Trophoblast cell (in vitro differentiated cells and primary cell): ENCODE results near the gene PDZD7.

Source experiments
- DNase-seq, 2 donors: peaks; one replicate each; pipeline ENCODE4 v3.0.0-alpha.2; 2016
- H2AFZ ChIP-seq: 2 replicates; pipeline ENCODE4 v1.6.1; 2013; ENCODE audit warnings: low read length, moderate library complexity, mild to moderate bottlenecking; ENCODE audit not compliant: insufficient read depth, poor library complexity
- H2AK5ac ChIP-seq: 2 replicates; pipeline ENCODE4 v1.6.1; 2013; ENCODE audit warnings: mild to moderate bottlenecking, low read length
- H2BK120ac ChIP-seq: 2 replicates; pipeline ENCODE4 v1.6.1; 2013; ENCODE audit warnings: low read length, mild to moderate bottlenecking, moderate library complexity; ENCODE audit not compliant: insufficient read depth, poor library complexity
- H2BK12ac ChIP-seq: 2 replicates; pipeline ENCODE4 v1.6.1; 2013; ENCODE audit warnings: mild to moderate bottlenecking, low read length, moderate library complexity
- H2BK5ac ChIP-seq: 2 replicates; pipeline ENCODE4 v1.6.1; 2013; ENCODE audit warnings: low read length, low read depth, moderate library complexity, mild to moderate bottlenecking; ENCODE audit not compliant: poor library complexity
- H3K14ac ChIP-seq: 2 replicates; pipeline ENCODE4 v1.6.1; 2013; ENCODE audit warnings: mild to moderate bottlenecking, low read length
- H3K18ac ChIP-seq: 2 replicates; pipeline ENCODE4 v1.6.1; 2013; ENCODE audit warnings: mild to moderate bottlenecking, low read length
- H3K23ac ChIP-seq: 2 replicates; pipeline ENCODE4 v1.6.1; 2013; ENCODE audit warnings: low read length
- H3K27ac ChIP-seq: 2 replicates; pipeline ENCODE4 v1.5.1; 2013; ENCODE audit warnings: low read depth, mild to moderate bottlenecking, inconsistent platforms, low read length, moderate library complexity
- H3K27me3 ChIP-seq: 2 replicates; pipeline ENCODE4 v1.6.1; 2013; ENCODE audit warnings: inconsistent platforms, mild to moderate bottlenecking, low read length, moderate library complexity; ENCODE audit not compliant: insufficient read depth
- H3K36me3 ChIP-seq, 2 experiments: 1 replicate in 1 of 2; 2 replicates in 1 of 2; pipeline ENCODE4 v1.6.1; 2013; ENCODE audit warnings: low read length in 2 of 2, mild to moderate bottlenecking in 2 of 2, moderate library complexity in 1 of 2; ENCODE audit not compliant: insufficient read depth in 2 of 2, control insufficient read depth in 1 of 2
- H3K4ac ChIP-seq: 2 replicates; pipeline ENCODE4 v1.6.1; 2013; ENCODE audit warnings: low read depth, mild to moderate bottlenecking, low read length, moderate library complexity
- H3K4me1 ChIP-seq, 2 experiments: 1 replicate in 1 of 2; 2 replicates in 1 of 2; pipeline ENCODE4 v1.6.1; 2013; ENCODE audit warnings: low read length in 2 of 2, mild to moderate bottlenecking in 2 of 2, moderate library complexity in 1 of 2; ENCODE audit not compliant: insufficient read depth in 2 of 2, control insufficient read depth in 1 of 2
- H3K4me2 ChIP-seq: 2 replicates; pipeline ENCODE4 v1.6.1; 2013; ENCODE audit warnings: inconsistent platforms, mild to moderate bottlenecking, low read length, moderate library complexity
- H3K4me3 ChIP-seq: 2 replicates; pipeline ENCODE4 v1.5.1; 2013; ENCODE audit warnings: mild to moderate bottlenecking, low read depth, low read length, inconsistent platforms
- H3K79me1 ChIP-seq: one replicate; pipeline ENCODE4 v1.6.1; 2013; ENCODE audit warnings: low read length
- H3K79me2 ChIP-seq: 2 replicates; pipeline ENCODE4 v1.6.1; 2013; ENCODE audit warnings: low read length, mild to moderate bottlenecking; ENCODE audit not compliant: control insufficient read depth, insufficient read depth, poor library complexity
- H3K9ac ChIP-seq: 2 replicates; pipeline ENCODE4 v1.6.1; 2013; ENCODE audit warnings: mild to moderate bottlenecking, low read length
- H3K9me3 ChIP-seq: 2 replicates; pipeline ENCODE4 v1.6.1; 2013; ENCODE audit warnings: low read depth, mild to moderate bottlenecking, control low read depth, inconsistent platforms, low read length; ENCODE audit not compliant: insufficient read depth
- H4K12ac ChIP-seq: 2 replicates; pipeline ENCODE4 v1.6.1; 2013; ENCODE audit warnings: low read depth, mild to moderate bottlenecking, low read length, moderate library complexity
- H4K8ac ChIP-seq: 2 replicates; pipeline ENCODE4 v1.6.1; 2013; ENCODE audit warnings: low read depth, mild to moderate bottlenecking, low read length, moderate library complexity
- H4K91ac ChIP-seq: one replicate; pipeline ENCODE4 v1.6.1; 2013; ENCODE audit warnings: low read depth, mild to moderate bottlenecking, low read length, moderate library complexity
- WGBS: extraction: QIAGEN DNeasy Blood & Tissue Kit; methylation state at CpG from one replicate; pipeline ENCODE4 v1.1.7; 2013; ENCODE audit warnings: missing lambda C conversion rate; ENCODE audit not compliant: insufficient read length, insufficient coverage; ENCODE audit errors: extremely low coverage; 5-methylcytosine and 5-hydroxymethylcytosine counted together

Gene PDZD7

DNA sequence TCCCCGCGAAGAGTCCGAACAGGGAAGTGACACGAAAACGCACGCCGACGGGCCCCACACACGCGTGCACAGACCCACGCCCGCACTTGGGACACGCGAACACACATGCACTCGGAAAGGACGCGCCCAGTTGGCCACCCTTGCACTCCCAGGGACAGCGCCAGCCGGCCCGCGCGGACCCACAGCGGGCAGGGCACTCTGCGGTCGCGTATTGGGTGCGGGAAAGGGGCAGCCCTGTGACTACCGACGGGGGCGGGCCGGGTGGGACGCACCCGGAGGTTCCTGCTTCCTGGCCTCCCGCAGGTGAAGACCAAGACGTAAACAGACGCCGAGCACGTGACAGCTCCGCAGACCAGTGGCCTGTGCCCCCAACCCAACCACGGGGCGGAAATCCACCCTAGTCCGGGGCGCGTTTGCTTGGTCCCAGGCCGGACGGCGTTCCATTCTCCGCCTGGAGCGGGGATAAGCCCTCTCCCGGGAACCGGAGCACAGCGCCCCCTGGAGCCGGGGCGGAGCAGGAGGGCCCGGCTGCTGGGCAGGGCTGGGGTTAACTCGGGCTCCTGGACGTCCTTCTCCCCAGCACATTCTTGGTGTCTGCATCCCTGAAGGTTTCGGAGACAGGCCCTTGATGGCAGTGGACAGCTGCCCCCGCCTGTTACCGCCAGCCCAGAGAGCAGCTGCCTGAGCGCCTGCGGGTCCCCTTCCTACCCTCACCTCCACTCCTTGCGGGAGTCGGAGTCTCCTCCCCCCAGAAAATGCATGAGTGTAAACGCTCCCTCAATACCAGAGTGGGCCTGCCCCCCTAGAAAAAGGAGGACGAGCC, 33.4 kb downstream of the PDZD7 start:
- Histone ChIP-seq H2AFZ (peak overlapping the region; percentile 95), H3K14ac (peak overlapping the region; percentile 88), H3K79me2 (peaks cover 35% of the 10 kb centered on the region), H2BK5ac (peak overlapping the region; percentile 90), H4K12ac (peak overlapping the region; percentile 89), H3K9me3 (no peaks in the 10 kb centered on the region), H3K4me2 (peak overlapping the region; percentile 93), H3K4me1 (peaks cover 21 to 24% of the 10 kb centered on the region in 2 experiments), H3K27me3 (no peaks in the 10 kb centered on the region), H3K9ac (peak overlapping the region; percentile 79), H4K8ac (peak overlapping the region; percentile 87), H3K23ac (no peak overlapping the region), H4K91ac (peak overlapping the region; percentile 97), H3K36me3 (peaks cover 12 to 16% of the 10 kb centered on the region in 2 experiments), H2BK120ac (peak overlapping the region; percentile 57), H3K4me3 (peak overlapping the region; percentile 81), H3K18ac (peak overlapping the region; percentile 89), H2BK12ac (peak overlapping the region; percentile 63), H3K79me1 (peaks cover 37% of the 10 kb centered on the region), H3K4ac (peak overlapping the region; percentile 77), H3K27ac (peak overlapping the region; percentile 96), H2AK5ac (peak overlapping the region; percentile 61)
- DNase-seq, result peak; percentile 87 to 92
- no CpG with 5 or more reads among the region's 66 CpGs for WGBS

DNA sequence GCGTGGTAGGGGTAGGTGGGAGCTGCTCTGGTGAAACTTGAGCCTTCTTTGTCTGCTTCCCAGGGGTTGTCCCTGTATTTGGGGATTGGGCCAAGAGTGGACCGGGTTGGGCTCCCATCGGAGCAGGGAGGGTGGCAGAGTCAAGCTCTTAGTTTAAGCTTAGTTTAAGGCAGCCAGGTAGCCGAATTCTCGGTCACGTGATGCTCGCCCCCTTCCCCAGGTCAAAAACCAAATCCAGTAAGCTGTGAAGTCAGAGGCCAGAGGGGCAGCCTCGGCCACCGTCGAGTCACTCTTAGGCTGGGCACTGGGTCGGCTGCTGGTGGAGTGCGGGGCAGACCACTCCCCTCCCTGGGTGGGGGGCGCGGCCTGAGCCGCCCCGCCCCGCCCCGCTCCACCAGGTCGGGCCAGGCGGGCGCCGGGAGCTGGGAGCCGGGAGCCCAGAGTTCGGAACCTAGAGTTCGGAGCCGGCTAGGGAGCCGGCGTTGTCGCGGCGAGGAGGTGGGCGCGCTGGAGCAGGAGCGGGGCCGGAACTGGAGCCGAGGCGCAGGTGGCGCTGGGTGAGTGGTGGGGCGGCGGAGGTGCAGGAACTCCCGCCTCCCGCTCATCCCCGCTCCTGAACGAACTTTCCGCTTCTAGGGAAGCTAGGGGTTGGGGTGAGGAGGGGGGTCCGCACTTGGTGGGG, 34.1 kb downstream of the PDZD7 start:
- Histone ChIP-seq H3K27me3 (no peaks in the 10 kb centered on the region), H3K4me3 (peak overlapping the region; percentile 81), H4K8ac (peak overlapping the region; percentile 87), H3K79me2 (peaks cover 35% of the 10 kb centered on the region), H2AK5ac (peak overlapping the region; percentile 0), H3K4me2 (peak overlapping the region; percentile 93), H3K23ac (no peak overlapping the region), H2AFZ (peak overlapping the region; percentile 95), H3K9me3 (no peaks in the 10 kb centered on the region), H2BK5ac (peak overlapping the region; percentile 32), H3K4me1 (peaks cover 21 to 24% of the 10 kb centered on the region in 2 experiments), H3K14ac (peak overlapping the region; percentile 88), H2BK12ac (peak overlapping the region; percentile 1), H3K9ac (peak overlapping the region; percentile 79), H4K91ac (peak overlapping the region; percentile 97), H3K36me3 (peaks cover 9 to 10% of the 10 kb centered on the region in 2 experiments), H3K4ac (peak overlapping the region; percentile 26), H3K79me1 (peaks cover 37% of the 10 kb centered on the region), H3K27ac (peak overlapping the region; percentile 96), H4K12ac (peak overlapping the region; percentile 89), H2BK120ac (no peak overlapping the region), H3K18ac (peak overlapping the region; percentile 88)
- no CpG with 5 or more reads among the region's 46 CpGs for WGBS
- DNase-seq, result peak; percentile 64 to 72

DNA sequence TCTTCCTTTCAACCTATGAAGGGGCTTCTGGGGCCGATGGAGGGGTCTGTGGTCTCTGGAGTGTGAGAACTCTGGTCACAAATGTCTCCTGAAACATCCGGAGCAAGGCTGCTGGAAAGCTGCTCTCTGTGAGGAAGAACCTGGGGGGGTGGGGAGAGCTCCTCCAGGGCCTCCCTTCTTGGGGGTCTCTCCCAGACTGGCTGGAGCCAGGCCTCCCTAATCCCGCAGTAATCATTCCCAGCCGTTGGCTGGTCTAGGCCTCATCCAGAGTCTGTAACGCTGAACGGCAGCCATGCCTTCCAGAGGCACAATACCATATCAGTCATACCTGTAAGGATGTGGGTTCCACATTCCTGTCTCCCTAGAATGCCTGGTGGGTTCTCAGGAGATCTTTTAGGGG, 35.7 kb downstream of the PDZD7 start:
- peaks cover 24% of the 10 kb centered on the region for H3K79me2 ChIP-seq
- no peak overlapping the region for H3K18ac ChIP-seq
- H3K79me1 ChIP-seq, result peaks cover 33% of the 10 kb centered on the region
- no peak for DNase-seq
- H3K36me3 ChIP-seq, result peaks cover 22% of the 10 kb centered on the region in 2 experiments
- no peak overlapping the region for H2AFZ ChIP-seq
- no peak overlapping the region for H4K12ac ChIP-seq
- no peak overlapping the region for H2AK5ac ChIP-seq
- WGBS, result no CpG with 5 or more reads among the region's 6 CpGs
- H3K4me3 ChIP-seq, result no peak overlapping the region
- H3K4ac ChIP-seq, result no peak overlapping the region
- H3K23ac ChIP-seq, result no peak overlapping the region
- no peak overlapping the region for H2BK120ac ChIP-seq
- H3K27me3 ChIP-seq, result no peaks in the 10 kb centered on the region
- H3K4me2 ChIP-seq, result no peak overlapping the region
- no peak overlapping the region for H3K9ac ChIP-seq
- no peak overlapping the region for H3K27ac ChIP-seq
- H3K4me1 ChIP-seq, result peaks cover 13 to 15% of the 10 kb centered on the region in 2 experiments
- no peaks in the 10 kb centered on the region for H3K9me3 ChIP-seq
- H2BK5ac ChIP-seq, result no peak overlapping the region
- no peak overlapping the region for H4K91ac ChIP-seq
- H4K8ac ChIP-seq, result no peak overlapping the region
- H2BK12ac ChIP-seq, result no peak overlapping the region
- H3K14ac ChIP-seq, result no peak overlapping the region

DNA sequence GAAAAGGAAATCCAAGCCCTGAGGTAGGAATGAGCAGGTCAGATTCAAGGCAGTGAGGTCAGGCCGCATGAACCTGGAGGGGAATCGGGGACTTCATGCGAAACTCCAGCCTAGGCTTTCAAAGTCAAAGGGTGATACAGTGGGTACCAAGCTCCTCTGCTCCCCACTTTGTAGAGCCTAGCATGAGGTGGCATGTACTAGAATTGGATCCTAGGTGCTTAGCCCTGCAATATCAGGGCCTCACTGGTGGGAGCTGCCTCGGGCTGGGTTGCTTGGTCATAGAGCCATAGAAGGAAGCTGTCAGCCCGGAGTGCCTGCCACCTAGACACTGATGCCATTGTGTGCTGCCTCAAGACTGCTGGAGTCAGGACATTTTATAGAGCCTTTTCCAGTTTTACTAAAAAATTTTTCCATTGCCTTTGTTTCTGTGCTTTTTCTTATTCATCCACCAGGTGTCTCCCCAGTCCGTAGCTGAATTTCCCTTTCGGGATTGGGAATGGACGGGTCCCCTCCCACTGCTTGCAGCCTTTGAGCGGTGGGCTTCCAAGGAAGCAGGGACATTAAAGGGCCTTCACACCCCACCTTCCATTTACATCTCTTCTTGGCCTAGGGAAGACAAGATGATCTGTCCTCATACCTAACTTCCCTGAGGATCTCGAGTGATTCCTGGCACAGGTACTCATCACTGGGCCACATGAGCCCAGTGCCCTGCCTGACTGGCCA, 36.8 kb downstream of the PDZD7 start:
- Histone ChIP-seq H3K27me3 (no peaks in the 10 kb centered on the region), H3K14ac (no peak overlapping the region)
- WGBS, result no CpG with 5 or more reads among the region's 10 CpGs

More for the DNA sequence above, 36.8 kb downstream of the PDZD7 start:
- H4K8ac ChIP-seq, result no peak overlapping the region
- H2AFZ ChIP-seq, result no peak overlapping the region
- no peak overlapping the region for H2AK5ac ChIP-seq
- H3K4me2 ChIP-seq, result no peak overlapping the region
- no peak overlapping the region for H2BK120ac ChIP-seq
- peaks cover 16% of the 10 kb centered on the region for H3K79me2 ChIP-seq
- peaks cover 25% of the 10 kb centered on the region for H3K79me1 ChIP-seq
- H3K36me3 ChIP-seq, result peaks cover 27 to 30% of the 10 kb centered on the region in 2 experiments
- no peak overlapping the region for H3K27ac ChIP-seq
- no peak overlapping the region for H3K4ac ChIP-seq
- H4K91ac ChIP-seq, result no peak overlapping the region
- DNase-seq, result peak in 1 of 2 donors; percentile 61
- no peak overlapping the region for H3K18ac ChIP-seq
- no peak overlapping the region for H4K12ac ChIP-seq
- no peak overlapping the region for H3K23ac ChIP-seq
- no peaks in the 10 kb centered on the region for H3K9me3 ChIP-seq
- no peak overlapping the region for H2BK5ac ChIP-seq
- H2BK12ac ChIP-seq, result no peak overlapping the region
- no peak overlapping the region for H3K9ac ChIP-seq
- peaks cover 13 to 15% of the 10 kb centered on the region in 2 experiments for H3K4me1 ChIP-seq
- no peak overlapping the region for H3K4me3 ChIP-seq
